ENCODE data around the gene CUX1. TPM values are rescaled to one million over a fixed set of nuclear protein-coding genes. Genes with fewer than 3 reads are reported as not detected.
A peak's percentile ranks its signal among the peaks of the same experiment; 100 is the strongest.

The CUX1 gene
- total RNA-seq, 1 experiment from 2014 or later = 53.5 TPM

GRCh38 chr7:101957744-101958525 is 140.5 kb downstream of the CUX1 start:
- peak overlapping the region in 2 of 3 experiments; percentile 86 to 87; a peak in 5 of 7 replicates for H3K27ac Mint-ChIP-seq
- no peak for TF ChIP-seq CTCF (conservative IDR thresholded peaks at IDR 0.05)
- no peak overlapping the region for H3K27ac ChIP-seq (ENCODE audit: insufficient read length, low read depth, low read length)

More at GRCh38 chr7:101957744-101958525, 140.5 kb downstream of the CUX1 start:
- Histone ChIP-seq H3K56ac (ENCODE audit: insufficient read length, low read depth, low read length) (no peak overlapping the region), H2AFZ (ENCODE audit: low read length) (no peak overlapping the region), H4K8ac (replicated peaks; ENCODE audit: insufficient read length, low read depth, low read length) (no peak overlapping the region), H2BK5ac (ENCODE audit: insufficient read length, low read length) (no peak overlapping the region), H3K9me3 (ENCODE audit: control insufficient read depth, low read depth, low read length) (no peaks in the 10 kb centered on the region), H3K27me3 (ENCODE audit: insufficient read depth, low read length) (no peaks in the 10 kb centered on the region), H3K4me2 (ENCODE audit: insufficient read depth, insufficient read length, low read length) (no peak overlapping the region), H4K20me1 (ENCODE audit: control insufficient read depth, insufficient read depth, insufficient read length) (peaks cover 2% of the 10 kb centered on the region), H3K9ac (ENCODE audit: extremely low read depth, insufficient read length, low read length) (no peak overlapping the region), H3K79me1 (ENCODE audit: insufficient read depth, low read depth, low read length, poor library complexity, severe bottlenecking) (peaks cover 7% of the 10 kb centered on the region), H4K5ac (ENCODE audit: insufficient read length, low read depth, low read length) (no peak overlapping the region), H3K23me2 (ENCODE audit: insufficient read length, low read depth, low read length, poor library complexity, severe bottlenecking) (no peaks in the 10 kb centered on the region), H3K4me1 (ENCODE audit: insufficient read depth, low read length) (peaks cover 5% of the 10 kb centered on the region; the same call in 1 of the 2 replicates), H3K14ac (ENCODE audit: insufficient read depth, low read length) (no peak overlapping the region), H3K18ac (ENCODE audit: insufficient read length, low read depth, low read length) (no peak overlapping the region), H4K91ac (ENCODE audit: insufficient read length, low read depth, low read length) (no peak overlapping the region), H3K23ac (ENCODE audit: insufficient read length, low read depth, low read length) (no peak overlapping the region), H2BK15ac (ENCODE audit: low read depth, low read length) (no peak overlapping the region), H3K4ac (ENCODE audit: low read depth, low read length) (no peak overlapping the region), H2BK120ac (ENCODE audit: low read depth, low read length, poor library complexity, severe bottlenecking) (no peak overlapping the region), H3K79me2 (ENCODE audit: insufficient read depth, low read length) (peaks cover 8% of the 10 kb centered on the region; the same call in 1 of the 2 replicates), H2BK12ac (ENCODE audit: insufficient read length, low read depth, low read length) (no peak overlapping the region), H2BK20ac (ENCODE audit: low read depth, low read length, poor library complexity, severe bottlenecking) (no peak overlapping the region), H2AK5ac (ENCODE audit: insufficient read length, low read length) (no peak overlapping the region), H3T11ph (ENCODE audit: low read length) (no peak overlapping the region)
- no peak for DNase-seq
- Mint-ChIP-seq H3K4me3 (no peak overlapping the region), H3K36me3 (ENCODE audit: insufficient read depth in 1 of 3, low read depth in 3 of 3) (peaks cover 0 to 4% (median 3%) of the 10 kb centered on the region in 3 experiments; a peak in 3 of 7 replicates), H3K4me1 (peaks cover 30 to 31% of the 10 kb centered on the region in 2 experiments), H3K27me3 (ENCODE audit: low read depth) (no peaks in the 10 kb centered on the region), H3K9me3 (no peaks in the 10 kb centered on the region)
- no CpG with 5 or more reads among the region's 12 CpGs for WGBS (ENCODE audit: extremely low coverage, insufficient read length, low lambda C conversion rate)

All from H9 (cell line).